NT2/D1 (cell line): ENCODE results near the gene TTLL11.

Experiments used
- DNase-seq: peaks from one replicate; pipeline ENCODE4 v3.0.0-alpha.2; 2011; ENCODE audit warnings: low read depth, low spot score
- H3K27me3 ChIP-seq: 2 replicates; pipeline ENCODE4 v1.6.0; 2011; ENCODE audit warnings: mild to moderate bottlenecking; ENCODE audit not compliant: insufficient read length, insufficient read depth
- H3K36me3 ChIP-seq: 2 replicates; pipeline ENCODE4 v1.6.1; 2011; ENCODE audit warnings: mild to moderate bottlenecking, low read length, mixed read lengths; ENCODE audit not compliant: insufficient read depth, insufficient read length
- H3K4me1 ChIP-seq: 2 replicates; pipeline ENCODE4 v1.5.1; 2011; ENCODE audit not compliant: insufficient read depth, insufficient read length
- H3K4me3 ChIP-seq: 2 replicates; pipeline ENCODE4 v1.5.1; 2011; ENCODE audit warnings: low read depth; ENCODE audit not compliant: insufficient read length
- H3K9ac ChIP-seq: 2 replicates; pipeline ENCODE4 v1.6.0; 2011; ENCODE audit warnings: low read depth; ENCODE audit not compliant: insufficient read length
- H3K9me3 ChIP-seq: 2 replicates; pipeline ENCODE4 v1.5.1; 2011; ENCODE audit warnings: mild to moderate bottlenecking, low read length; ENCODE audit not compliant: insufficient read depth
- SUZ12 ChIP-seq: IDR thresholded peaks from 2 replicates; pipeline ENCODE4 v1.6.1; 2011; ENCODE audit not compliant: insufficient read length, insufficient read depth; ENCODE audit errors: extremely low read depth
- YY1 ChIP-seq: IDR thresholded peaks from 2 replicates; pipeline ENCODE4 v1.6.1; 2011; ENCODE audit not compliant: insufficient read length, insufficient read depth
- ZNF274 ChIP-seq: IDR thresholded peaks from 2 replicates; pipeline ENCODE4 v1.6.1; 2011; ENCODE audit warnings: mild to moderate bottlenecking, low read depth, low read length

The TTLL11 gene

DNA sequence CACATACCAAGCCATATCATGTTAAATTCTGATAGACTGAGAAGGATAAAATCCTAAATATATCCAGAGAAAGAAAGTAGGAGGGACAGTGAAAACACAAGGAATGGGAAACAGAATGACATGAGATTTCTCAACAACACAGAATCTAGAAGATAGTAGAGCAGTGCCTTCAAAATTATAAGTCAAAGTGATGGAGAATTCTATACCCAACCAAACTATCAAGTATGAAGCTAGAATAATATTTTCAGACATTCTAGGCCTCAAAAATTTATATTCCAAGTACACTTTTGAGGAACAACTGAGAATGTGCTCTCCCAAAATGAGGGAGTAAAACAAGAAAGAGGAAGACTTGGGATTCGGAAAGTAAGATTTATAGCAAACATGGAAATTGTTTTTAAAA is 10.9 kb upstream of the TTLL11 start:
- H3K9me3 ChIP-seq, result no peaks in the 10 kb centered on the region
- DNase-seq, result no peak
- H3K27me3 ChIP-seq, result peaks cover 10% of the 10 kb centered on the region
- no peak overlapping the region for H3K9ac ChIP-seq
- no peaks in the 10 kb centered on the region for H3K36me3 ChIP-seq
- no peak for TF ChIP-seq ZNF274
- TF ChIP-seq YY1, result no peak
- no peak for TF ChIP-seq SUZ12
- H3K4me3 ChIP-seq, result no peak overlapping the region
- H3K4me1 ChIP-seq, result peaks cover 7% of the 10 kb centered on the region

DNA sequence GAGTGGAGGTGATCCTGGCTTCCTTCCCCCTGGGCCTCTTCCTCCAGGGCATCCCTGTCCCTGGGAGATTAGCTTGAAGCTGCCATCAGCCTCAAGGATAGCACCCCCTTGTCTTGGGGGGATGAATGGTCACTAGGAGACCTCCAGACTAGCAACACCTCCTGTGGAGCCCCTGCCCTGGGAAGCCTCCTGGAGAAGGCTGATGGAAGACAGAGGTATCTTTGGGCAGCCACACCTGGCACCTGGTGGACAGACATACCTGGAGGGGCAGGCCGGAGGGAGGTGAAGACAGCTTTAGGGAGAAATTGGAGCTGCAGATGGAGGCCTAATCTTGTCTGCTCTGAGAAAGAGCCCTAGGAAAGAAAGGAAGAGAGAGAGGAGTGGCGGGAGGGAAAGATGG is 9.0 kb upstream of the TTLL11 start:
- DNase-seq, result no peak
- Histone ChIP-seq H3K4me1 (no peaks in the 10 kb centered on the region), H3K27me3 (peaks cover 10% of the 10 kb centered on the region), H3K9ac (no peak overlapping the region), H3K9me3 (no peaks in the 10 kb centered on the region), H3K36me3 (no peaks in the 10 kb centered on the region), H3K4me3 (no peak overlapping the region)
- no peak for TF ChIP-seq YY1
- TF ChIP-seq ZNF274, result no peak
- no peak for TF ChIP-seq SUZ12

DNA sequence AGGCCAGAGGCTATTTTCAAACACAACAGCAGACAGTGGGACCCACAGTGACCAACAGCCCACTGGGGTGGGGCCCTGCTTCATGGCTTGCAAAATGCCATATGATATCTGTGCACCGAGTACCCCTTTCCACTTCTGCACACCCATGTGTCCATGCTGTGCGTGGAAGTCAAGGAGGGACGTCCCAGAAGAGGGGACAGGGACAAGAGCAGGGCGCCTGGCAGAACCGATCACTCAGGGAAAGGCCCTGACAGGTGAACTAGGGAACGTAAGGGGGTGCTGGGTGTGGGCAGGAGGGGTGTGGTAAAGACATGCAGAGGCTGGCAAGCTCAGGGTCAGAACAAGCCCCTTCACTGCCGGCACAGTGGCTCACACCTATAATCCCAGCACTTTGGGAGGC is 7.6 kb upstream of the TTLL11 start:
- TF ChIP-seq YY1, result no peak
- no peak for TF ChIP-seq ZNF274
- H3K36me3 ChIP-seq, result no peaks in the 10 kb centered on the region
- no peaks in the 10 kb centered on the region for H3K9me3 ChIP-seq
- H3K27me3 ChIP-seq, result peaks cover 10% of the 10 kb centered on the region
- no peak overlapping the region for H3K4me3 ChIP-seq
- no peak overlapping the region for H3K9ac ChIP-seq
- H3K4me1 ChIP-seq, result no peaks in the 10 kb centered on the region
- DNase-seq, result no peak

DNA sequence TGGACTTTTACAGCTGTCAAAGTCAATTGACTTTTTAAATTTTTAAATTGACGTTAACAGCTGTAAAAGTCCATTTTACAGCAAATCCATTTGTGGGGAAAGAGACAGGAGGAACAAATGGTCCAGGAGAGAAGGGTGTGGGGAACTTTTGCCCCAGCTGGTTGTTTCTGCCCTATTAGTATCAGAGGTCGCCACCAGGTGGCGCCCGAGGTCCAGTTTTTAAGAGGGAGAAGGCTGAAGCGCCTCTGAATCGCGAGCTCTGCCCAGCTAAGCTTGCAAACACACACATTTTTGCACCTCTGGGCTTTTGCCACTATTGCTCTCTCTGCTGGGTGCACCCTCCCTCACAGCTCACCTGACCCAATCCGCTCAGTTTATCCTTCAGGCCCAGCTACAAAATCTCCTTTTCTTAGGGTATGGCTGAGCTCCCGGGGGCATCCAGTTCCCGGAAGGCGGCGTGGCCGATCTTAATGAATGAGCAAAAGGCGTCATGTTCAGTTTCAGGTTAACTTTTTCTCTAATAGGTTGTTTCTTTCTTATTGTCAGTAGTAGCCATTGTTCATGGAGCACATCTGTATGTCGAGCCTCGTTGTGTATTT is 6.3 kb upstream of the TTLL11 start:
- no peaks in the 10 kb centered on the region for H3K9me3 ChIP-seq
- TF ChIP-seq YY1, result no peak
- no peak for TF ChIP-seq ZNF274
- no peak for TF ChIP-seq SUZ12
- H3K9ac ChIP-seq, result no peak overlapping the region
- peak; percentile 77 for DNase-seq
- no peak overlapping the region for H3K4me3 ChIP-seq
- no peaks in the 10 kb centered on the region for H3K36me3 ChIP-seq
- H3K4me1 ChIP-seq, result no peaks in the 10 kb centered on the region
- H3K27me3 ChIP-seq, result peaks cover 19% of the 10 kb centered on the region

DNA sequence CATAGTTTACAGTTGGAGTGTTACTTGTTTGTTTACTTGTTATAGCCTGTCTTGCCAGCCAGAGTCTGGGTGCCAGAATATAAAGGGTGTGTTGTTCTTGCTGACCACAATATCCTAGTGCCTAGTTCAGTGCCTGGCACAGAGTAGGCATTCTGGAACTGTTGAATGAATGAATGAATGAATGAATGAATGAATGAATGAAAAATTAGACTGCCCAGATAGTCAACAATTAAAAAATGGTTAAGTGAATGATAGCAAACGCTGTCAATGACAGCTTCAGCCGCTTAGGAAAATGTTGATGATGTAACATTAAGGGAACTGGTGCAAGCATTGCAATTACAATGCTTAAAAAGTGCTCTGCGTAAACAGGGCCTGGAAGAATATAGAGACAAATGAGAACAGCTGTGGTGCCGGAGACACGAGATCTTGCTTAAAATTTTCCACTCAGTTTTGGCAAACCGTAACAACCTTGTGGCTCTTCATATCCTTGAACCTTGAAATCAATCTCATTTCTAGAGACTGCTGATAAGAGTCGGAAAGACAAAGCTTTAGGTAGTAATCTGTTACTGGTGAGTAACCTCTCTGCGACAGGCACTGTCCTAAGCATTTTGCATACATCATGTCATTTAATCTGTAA is 4.7 kb upstream of the TTLL11 start:
- Histone ChIP-seq H3K9ac (no peak overlapping the region), H3K27me3 (peaks cover 34% of the 10 kb centered on the region), H3K9me3 (no peaks in the 10 kb centered on the region), H3K4me3 (no peak overlapping the region), H3K36me3 (no peaks in the 10 kb centered on the region), H3K4me1 (no peaks in the 10 kb centered on the region)
- DNase-seq, result no peak
- TF ChIP-seq YY1, result no peak
- no peak for TF ChIP-seq SUZ12
- TF ChIP-seq ZNF274, result no peak

DNA sequence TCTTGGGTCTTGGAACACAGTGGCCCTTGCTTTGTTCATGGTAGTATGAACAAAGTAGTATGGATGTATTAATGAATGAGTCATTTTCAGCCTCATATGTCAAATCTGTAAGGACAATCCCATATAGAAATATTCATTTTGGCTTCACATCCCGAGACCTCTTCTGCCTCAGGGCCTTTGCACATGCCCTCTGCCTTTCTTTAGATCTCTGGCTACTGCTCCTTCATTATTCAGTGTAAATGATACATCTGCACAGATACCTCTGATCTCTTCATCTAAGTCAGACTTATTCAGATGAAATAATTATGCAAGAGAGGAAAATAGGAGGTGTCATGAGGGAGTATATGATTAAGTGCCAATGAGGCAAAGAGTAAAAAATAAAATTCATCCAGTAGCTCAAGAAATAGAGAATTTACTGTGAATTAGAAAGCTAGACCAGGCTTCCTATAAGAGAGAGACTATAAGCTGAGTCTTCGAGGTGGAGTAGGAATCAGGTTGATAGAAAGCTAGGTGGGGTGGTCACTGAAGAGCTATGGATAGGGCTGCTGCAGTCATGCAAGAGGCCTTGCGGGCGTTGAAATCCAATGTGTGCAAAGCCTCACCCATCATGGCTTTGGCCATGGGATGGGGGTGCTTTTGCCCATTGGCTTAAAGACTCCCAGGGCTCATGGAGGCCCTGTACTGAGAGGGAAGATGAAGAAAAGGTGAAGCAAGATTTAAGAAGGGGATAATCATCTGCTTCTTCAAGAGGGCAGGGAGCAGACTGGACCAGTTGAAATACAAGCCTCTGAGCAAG is 3.7 kb upstream of the TTLL11 start:
- no peak for DNase-seq
- Histone ChIP-seq H3K27me3 (peaks cover 44% of the 10 kb centered on the region), H3K4me1 (no peaks in the 10 kb centered on the region), H3K36me3 (no peaks in the 10 kb centered on the region), H3K9ac (no peak overlapping the region), H3K9me3 (no peaks in the 10 kb centered on the region), H3K4me3 (no peak overlapping the region)
- TF ChIP-seq ZNF274 (no peak), SUZ12 (no peak), YY1 (no peak)
